NCI-H748 (cell line): ENCODE data around the gene STAP1.
"Not testable (repeated sequence)": the region's sequence is repeated elsewhere in the genome, so short reads cannot be mapped to it uniquely, and the experiment has no call there.

ENCODE experiments used
- DNase-seq: peaks from one replicate; lab custom pipeline; 2025; ENCODE audit not compliant: unreplicated experiment; lab: John Stamatoyannopoulos, UW

Gene STAP1, protein sequence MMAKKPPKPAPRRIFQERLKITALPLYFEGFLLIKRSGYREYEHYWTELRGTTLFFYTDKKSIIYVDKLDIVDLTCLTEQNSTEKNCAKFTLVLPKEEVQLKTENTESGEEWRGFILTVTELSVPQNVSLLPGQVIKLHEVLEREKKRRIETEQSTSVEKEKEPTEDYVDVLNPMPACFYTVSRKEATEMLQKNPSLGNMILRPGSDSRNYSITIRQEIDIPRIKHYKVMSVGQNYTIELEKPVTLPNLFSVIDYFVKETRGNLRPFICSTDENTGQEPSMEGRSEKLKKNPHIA

DNA sequence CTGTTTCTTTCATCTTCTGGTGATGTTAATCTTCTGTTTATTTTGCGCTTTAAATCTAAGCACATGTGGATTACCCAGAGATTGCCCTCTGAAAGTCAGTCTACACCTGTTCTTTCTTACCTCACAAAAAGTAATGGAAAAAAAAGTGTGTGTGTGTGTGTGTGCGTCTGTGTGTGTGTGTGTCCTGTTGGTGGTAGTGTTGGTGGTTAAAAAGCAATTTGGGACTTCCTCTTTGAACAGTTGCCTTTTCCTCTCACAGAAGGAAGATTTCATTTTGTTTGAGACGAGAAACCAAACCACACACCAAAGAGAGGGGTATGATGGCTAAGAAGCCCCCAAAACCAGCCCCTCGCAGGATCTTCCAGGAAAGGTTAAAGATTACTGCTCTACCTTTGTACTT is at the start of gene STAP1:
Gene STAP1, plus strand, starts transcription at position 235 of the 400 bp plus-strand sequence. Its CDS starts 83 bp downstream, at position 318.
- no peak for DNase-seq

DNA sequence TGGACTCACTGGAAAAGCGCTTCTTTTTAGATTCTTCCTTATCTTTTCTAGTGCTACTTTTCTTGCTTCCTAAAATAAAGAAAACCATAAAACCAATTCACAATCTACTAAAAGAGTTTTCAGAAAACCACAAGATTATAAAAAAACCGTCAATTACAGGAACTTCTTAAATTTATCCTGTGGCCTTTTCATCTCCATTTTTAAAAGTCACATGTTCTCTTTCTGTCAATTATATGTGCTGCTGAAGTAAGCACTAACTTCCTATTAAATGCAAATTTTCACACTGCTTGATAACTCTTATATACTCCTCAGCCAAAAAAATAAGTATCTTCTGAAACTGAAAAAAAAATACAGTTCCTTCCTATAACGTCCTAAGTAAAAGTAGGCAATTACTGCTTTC is 46.0 kb upstream of the STAP1 start:
- DNase-seq: no peak

DNA sequence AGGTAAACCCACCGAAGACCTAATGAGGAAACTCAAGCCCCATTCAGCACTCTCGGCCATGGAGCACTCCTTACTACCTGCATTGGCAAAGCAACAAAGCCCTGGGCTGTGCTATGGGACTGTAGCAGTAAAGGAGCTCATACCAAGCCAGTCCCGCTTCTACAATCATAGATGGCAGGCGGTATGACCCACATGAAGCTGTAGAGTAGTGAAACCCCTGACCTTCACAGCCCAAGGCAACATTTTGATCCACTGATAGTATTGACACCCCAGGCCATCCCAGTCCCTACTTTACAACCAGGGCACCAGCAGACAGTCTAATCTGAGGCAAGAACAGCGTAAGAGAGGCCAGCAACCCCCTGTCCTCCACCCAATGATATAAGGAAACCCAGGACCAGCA is 38.4 kb upstream of the STAP1 start:
- no peak for DNase-seq

DNA sequence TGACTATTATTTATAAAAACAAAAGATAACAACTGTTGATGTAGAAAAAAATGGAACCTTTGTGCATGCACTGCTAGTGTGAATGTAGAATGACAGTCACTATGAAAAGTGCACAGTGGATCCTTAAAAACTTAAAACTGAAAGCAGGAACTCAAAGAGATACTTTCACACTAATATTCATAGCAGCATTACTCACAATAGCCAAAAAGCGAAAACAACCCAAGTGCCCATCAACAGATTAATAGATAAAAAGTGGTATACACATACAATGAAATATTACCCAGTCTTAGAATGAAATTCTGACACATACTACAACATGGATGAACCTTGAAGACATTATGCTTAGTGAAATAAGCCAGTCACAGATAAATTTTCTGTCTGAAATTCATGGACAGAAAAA is 37.0 kb upstream of the STAP1 start:
- DNase-seq: no peak

DNA sequence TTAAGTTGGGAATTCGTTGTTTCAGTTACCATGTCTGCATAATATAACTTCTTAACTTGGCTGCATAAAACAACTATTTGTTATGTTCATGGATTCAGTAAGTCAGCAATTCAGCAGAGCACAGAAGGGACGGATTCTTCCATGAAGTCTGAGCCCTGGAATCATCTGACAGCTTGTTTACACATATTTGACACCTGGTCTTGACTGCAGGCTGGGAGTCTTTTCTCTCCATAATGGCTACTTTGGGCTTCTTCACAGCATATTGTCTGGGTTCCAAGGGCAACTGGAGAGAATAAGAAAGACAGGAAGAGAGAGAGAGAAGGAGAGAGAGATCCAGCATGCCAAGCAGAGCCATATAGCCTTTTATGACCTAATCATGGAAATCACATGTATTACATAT is 36.3 kb upstream of the STAP1 start:
- no peak for DNase-seq

DNA sequence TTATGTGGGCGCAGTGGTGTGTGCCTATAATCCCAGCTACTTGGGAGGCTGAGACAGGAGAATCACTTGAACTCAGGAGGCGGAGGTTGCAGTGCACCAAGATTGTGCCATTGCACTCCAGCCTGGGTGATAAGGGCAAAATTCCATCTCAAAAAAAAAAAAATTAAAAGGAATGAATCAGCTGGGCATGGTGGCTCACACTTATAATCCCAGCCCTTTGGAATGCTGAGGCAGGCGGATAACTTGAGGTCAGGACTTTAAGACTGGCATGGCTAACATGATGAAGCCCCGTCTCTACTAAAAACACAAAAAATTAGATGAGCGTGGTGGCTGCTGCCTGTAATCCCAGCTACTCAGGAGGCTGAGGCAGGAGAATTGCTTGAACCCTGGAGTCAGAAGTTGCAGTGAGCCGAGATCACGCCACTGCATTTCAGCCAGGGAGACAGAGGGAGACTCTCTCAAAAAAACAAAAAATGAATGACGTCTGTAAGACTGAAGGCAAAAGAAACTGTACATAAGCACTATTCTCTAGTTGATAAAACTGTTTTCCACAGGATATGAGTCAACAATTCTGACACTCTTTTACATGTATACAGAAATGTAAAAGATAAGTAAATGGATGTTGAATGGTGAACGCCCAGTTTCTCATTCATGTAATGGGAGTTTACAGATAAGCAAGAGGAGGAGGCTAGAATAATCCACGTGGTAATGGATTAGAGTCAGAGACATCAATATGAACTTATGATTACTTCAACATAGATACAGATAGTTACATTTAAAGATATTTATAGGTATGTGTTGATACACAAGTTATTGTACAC is 35.5 kb upstream of the STAP1 start:
- DNase-seq: no peak

DNA sequence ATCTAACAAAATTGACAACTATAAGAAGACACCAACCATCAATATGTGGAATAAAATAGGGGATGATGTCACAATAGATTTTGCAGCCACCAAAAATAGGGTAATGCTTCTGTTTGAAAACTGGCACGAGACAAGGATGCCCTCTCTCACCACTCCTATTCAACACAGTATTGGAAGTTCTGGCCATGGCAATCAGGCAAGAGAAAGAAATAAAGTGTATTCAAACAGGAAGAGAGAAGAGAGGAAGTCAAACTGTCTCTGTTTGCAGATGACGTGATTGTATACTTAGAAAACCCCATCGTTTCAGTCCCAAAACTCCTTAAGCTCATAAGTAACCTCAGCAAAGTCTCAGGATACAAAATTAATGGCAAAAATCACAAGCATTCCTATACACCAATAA is 34.4 kb upstream of the STAP1 start:
- DNase-seq: not testable (repeated sequence)

DNA sequence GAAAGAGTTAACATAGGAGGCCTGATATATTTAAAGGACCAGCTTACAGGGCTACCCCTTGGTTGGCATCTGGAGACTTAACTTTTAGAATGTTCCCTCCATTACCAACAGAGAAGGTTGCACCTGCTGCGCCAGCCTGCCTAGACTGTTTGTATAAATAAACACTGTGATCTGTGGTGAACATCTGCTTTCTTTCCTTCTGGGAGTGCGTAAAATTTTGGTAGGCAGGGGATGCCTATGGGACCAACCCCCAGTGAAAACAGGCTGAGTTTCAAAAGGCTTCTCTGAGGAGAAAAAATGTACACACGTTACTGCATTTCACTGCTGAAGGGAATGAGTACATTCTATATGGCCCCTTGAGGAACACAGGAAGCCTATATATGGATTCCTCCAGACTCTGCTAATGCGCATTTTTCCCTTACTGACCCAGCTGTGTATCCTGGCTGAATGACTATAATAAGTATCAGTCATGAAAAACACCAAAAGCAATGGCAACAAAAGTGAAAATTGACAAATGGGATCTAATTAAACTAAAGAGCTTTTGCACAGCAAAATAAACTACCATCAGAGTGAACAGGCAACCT is 27.1 kb upstream of the STAP1 start:
- DNase-seq: peak; percentile 29

DNA sequence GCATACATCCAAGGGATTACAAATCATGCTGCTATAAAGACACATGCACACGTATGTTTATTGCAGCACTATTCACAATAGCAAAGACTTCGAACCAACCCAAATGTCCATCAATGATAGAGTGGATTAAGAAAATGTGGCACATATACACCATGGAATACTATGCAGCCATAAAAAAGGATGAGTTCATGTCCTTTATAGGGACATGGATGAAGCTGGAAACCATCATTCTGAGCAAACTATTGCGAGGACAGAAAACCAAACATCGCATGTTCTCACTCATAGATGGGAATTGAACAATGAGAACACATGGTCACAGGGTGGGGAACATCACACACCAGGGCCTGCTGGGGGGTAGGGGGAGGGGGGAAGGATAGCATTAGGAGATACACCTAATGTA is 26.1 kb upstream of the STAP1 start:
- not testable (repeated sequence) for DNase-seq

DNA sequence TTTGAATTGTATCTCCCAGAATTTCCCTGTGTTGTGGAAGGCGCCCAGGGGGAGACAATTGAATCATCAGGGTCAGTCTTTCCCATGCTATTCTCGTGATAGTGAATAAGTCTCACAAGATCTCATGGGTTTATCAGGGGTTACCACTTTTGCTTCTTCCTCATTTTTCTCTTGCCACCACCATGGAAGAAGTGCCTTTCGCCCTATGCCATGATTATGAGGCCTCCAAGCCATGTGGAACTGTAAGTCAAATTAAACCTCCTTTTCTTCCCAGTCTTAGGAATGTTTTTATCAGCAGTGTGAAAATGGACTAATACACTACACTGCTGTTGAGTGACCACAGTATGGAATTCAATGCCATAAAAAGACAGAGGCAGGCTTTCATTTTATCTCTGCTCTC is 25.4 kb upstream of the STAP1 start:
- no peak for DNase-seq

DNA sequence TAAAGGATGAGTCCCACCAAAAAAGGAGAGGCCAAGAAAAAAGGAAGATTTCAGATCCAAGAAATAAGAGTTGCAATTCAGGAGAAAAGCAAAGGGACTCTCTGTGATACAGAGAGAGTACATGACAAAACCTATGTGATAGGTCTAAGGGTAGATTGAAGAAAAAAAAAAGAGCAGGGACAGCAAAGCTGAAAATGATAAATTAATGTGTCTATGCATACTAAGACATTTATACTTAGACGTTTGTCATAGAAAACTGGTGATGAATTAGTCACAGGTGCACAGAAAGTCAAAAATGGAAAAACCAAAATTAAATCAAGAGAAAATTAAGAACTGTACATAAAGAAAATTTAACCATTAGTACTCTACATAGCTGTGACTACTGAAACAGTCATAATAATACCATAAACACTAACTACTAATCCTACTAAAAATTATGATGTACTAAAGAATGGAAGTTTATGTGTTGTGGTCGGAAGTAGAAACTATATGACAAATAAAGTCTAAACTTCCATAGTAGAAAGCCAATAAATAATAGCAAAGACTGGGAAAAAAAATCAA is 23.2 kb upstream of the STAP1 start:
- DNase-seq: no peak

DNA sequence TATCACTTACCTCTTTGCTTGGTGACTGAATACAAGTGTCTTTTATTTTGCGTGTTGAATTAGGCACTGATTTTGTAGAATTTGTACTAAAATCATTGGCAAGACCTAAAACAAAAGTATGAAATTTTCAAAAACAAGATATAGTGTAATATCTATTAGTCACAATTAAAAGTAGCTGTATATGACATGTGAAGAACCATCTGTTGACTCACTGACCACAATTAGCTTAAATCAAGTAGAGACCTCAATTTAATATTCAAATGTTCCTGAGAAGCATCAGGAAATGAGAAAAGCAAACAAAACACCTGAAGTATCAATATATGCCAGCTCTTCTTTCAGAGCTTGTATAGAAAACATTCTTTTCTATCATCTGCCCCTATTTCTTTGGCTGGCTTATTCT is 18.7 kb upstream of the STAP1 start:
- DNase-seq: no peak

DNA sequence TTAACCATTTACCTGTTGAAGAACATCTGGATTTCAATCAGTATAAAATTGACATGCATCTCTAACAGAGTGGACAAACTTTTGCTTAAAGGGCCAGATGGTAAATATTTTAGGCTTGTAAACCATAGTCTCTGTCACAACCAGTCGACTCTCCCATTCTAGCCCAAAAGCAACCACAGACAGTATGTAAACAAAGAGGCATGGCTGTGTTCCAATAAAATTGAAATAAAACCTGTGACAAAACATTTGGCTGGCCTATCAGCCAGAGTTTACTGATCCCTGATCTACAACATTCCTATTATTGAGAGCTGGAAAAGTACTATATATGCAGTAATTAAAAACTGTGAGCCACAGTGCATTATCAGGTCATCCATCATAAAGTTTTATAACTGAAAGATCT is 16.5 kb upstream of the STAP1 start:
- no peak for DNase-seq

DNA sequence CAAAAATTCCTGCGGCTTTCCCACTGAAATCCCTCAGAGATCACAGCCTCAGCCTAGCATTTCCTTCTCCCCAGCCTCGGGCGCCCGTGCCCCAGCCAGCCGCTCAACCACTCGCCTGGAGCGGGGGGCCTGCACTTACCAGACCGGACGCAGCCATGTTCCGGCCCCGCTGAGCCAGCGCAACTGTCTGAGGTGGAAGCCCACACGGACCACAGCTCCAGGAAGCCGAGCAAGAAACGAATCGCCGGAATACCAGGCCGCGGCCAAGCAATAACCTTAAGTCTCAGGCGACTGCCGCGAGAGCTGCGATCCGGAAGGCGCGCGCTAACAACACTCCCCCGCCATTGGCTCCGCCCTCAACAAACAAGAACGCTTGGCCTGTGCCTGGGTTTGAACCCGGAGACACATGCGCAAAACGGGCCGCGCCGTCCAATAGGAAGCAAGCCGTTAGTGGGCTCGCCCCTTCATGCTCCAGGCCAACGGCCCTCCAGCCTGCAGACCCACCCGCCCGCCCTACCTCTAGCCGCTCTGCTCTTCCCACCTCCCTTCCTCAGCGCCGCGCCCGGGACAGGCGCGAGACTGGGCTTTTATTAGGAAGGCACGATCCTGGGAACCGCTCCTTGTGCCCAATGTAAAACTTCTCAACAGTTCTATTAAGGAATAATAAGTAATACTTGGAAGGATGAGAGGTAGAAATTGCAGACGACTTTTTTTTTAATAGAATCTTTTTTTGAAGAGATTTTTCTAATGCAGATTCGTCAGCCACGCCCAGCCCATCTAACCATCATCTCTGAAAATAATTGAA is 13.1 kb upstream of the STAP1 start, which contains the start of gene CENPC:
Gene CENPC, minus strand, starts transcription at position 305 of the 805 bp plus-strand sequence. Its CDS starts 148 bp downstream, at position 157.
- peak; percentile 97 for DNase-seq

DNA sequence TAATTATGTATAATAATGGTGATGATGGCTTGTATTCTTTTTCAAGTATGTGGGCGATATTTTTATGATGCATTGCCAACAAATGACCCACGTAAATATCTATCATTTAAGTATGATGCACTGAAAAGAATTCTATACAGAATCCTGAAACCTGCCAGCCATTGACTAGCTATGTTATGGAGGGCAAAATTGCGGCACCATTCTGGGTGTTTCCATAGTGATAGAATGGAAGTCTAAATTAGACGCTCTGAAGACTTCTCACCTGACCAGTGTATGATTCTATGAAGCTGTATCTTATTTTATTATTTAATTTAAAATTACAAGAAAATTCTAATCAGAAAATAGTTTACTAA is 12.5 kb upstream of the STAP1 start:
- peak; percentile 66 for DNase-seq

DNA sequence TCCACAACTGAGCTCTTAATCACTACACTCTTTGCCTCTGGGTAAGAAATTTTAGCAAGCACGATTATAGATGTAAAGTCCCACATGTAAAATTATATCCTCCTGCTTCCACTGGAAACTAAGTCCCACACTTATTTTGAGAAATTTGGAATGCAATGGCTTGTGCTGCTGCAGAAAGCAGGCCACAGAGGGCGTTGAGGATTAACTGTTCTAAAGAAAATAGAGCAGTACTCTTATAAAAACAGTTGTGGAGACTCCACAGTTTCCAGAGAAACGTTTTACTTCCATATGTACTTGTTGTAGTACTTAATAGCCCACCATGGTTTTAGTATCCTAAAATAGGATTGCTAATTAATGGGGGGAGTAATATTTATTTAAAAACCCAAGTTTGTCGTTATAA is 11.6 kb upstream of the STAP1 start:
- DNase-seq: no peak

DNA sequence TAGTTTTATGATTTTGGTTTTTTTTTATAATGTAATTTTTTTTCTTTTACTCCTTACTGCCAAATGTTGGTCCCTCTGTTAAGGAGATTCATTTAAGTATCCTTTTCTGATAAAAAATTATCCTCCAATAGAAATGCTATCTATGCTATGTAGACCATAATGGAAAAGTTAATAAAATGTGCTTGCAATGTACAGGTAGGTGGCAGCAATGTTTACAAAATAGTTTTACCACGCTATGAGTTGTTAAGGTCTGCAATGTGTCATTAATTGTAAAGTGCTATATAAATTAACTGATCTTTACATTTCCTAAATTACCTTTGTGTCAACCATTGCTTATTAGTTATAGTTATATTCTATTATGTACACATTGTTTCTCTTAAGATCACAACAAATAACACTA is 9.4 kb upstream of the STAP1 start:
- peak; percentile 42 for DNase-seq

DNA sequence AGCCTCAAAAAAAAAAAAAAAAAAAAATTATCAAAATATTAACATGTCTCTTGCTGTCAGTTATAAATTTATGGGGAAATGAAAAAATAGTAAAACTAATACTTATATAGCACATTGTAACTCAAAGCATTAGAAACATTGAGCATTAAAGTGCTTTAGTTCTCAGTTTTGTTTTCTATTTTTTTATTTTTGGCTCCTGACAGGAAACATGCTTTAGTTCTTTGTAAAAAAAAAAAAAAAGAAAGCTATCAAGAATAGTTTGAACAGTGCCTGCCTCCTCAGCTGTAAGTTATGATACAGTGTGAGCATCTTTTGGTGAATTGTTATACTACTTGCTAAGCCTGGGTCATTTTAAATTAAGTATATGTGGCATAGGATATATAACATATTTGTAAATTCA is 8.1 kb upstream of the STAP1 start:
- no peak for DNase-seq

DNA sequence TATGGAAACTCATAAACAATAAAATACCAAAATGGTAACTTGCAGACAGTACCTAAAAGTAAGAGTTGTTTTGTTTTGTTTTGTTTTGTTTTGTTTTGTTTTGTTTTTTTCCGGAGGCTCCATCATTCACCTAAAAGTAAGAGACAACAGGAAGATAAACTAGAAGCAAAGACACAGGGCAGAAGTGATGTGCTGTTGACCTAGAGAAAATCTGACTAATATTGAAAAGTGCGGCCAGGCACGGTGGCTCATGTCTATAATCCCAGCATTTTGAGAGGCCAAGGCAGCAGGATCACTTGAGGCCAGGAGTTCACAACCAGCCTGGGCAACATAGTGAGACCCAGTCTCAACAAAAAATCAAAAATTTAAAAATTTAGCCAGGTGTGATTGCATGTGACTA is 7.7 kb upstream of the STAP1 start:
- DNase-seq: no peak

DNA sequence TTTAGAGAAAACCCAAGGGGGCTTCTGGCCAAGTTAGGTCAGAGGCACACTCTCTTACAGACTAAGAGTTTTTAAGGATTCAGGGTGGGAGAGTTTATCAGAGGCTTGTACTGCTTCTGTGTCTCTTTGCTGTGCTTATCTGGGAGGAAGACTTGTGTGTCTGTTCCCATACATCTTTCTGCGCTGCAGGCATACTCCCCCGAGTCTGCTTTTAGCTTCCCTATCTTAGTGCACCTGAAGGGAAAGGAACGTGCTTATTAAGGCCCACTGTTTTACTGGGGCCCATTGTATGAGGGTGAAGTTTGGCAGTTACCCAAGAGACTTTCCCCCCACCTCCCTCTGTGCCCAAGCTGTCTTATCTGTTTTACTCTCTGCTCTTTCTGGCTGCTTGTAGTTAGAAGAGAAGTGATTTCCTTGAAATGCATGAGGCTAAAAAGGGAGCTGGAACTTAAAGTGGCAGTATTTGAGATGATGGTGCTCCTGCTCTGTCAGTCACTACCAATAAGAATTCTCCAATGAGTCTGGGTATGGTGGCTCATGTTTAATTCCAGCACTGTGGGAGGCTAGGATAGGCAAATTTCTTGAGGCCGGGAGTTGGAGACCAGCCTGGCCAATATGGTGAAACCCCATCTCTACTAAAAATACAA is 6.3 kb upstream of the STAP1 start:
- DNase-seq: not testable (repeated sequence)
